Measurements from ENCODE around the gene SLC24A4.

DNA sequence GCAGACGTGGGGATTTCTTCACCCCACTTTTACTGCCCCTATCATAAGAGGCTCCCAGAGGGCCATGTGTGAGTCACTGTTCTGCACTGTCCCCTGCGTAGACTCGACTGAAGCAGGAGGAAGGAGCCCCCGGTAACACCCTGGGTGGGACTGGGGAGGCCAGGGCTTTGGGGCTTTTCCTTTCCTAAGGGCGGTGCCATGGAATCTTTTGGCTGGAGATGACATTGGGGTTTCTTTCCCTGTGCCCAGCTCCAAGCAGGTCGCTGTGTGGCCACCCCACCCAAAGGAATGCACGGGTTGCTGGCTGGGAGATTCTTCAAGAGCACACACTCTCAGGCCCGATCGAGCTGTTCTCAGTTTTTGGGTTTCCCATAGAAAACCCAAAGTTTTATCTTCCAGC lies 128.3 kb downstream of the SLC24A4 start:
- TF ChIP-seq EZH2phosphoT487 (conservative IDR thresholded peaks at IDR 0.05; ENCODE audit: low read length) (no peak), CTCF (IDR thresholded peaks at IDR 0.05; ENCODE audit: insufficient read depth, low read length, poor library complexity, severe bottlenecking) (no peak)
